Activated T-cell treated with anti-CD3 and anti-CD28 coated beads, Interleukin-2, amount 50 U/mL, for 24 hours (primary cell): ENCODE measurements around the gene ZP1.

Experiments
- DNase-seq: peaks from one replicate; pipeline ENCODE4 v3.0.0-alpha.2; 2020
- H3K27ac Mint-ChIP-seq: 2 replicates; pipeline ENCODE4 v1.8.0; 2020; ENCODE audit warnings: mild to moderate bottlenecking, mixed read lengths
- H3K27me3 Mint-ChIP-seq: 2 replicates; pipeline ENCODE4 v1.8.0; 2020; ENCODE audit warnings: mixed read lengths
- H3K36me3 Mint-ChIP-seq: 2 replicates; pipeline ENCODE4 v1.8.0; 2020; ENCODE audit warnings: low read depth, mixed read lengths
- H3K4me1 Mint-ChIP-seq: 2 replicates; pipeline ENCODE4 v1.8.0; 2020; ENCODE audit warnings: low read depth, mixed read lengths
- H3K4me3 Mint-ChIP-seq: 2 replicates; pipeline ENCODE4 v1.8.0; 2020; ENCODE audit warnings: mild to moderate bottlenecking, moderate library complexity, mixed read lengths
- H3K9me3 Mint-ChIP-seq: 2 replicates; pipeline ENCODE4 v1.8.0; 2020; ENCODE audit warnings: mixed read lengths

Gene ZP1

DNA sequence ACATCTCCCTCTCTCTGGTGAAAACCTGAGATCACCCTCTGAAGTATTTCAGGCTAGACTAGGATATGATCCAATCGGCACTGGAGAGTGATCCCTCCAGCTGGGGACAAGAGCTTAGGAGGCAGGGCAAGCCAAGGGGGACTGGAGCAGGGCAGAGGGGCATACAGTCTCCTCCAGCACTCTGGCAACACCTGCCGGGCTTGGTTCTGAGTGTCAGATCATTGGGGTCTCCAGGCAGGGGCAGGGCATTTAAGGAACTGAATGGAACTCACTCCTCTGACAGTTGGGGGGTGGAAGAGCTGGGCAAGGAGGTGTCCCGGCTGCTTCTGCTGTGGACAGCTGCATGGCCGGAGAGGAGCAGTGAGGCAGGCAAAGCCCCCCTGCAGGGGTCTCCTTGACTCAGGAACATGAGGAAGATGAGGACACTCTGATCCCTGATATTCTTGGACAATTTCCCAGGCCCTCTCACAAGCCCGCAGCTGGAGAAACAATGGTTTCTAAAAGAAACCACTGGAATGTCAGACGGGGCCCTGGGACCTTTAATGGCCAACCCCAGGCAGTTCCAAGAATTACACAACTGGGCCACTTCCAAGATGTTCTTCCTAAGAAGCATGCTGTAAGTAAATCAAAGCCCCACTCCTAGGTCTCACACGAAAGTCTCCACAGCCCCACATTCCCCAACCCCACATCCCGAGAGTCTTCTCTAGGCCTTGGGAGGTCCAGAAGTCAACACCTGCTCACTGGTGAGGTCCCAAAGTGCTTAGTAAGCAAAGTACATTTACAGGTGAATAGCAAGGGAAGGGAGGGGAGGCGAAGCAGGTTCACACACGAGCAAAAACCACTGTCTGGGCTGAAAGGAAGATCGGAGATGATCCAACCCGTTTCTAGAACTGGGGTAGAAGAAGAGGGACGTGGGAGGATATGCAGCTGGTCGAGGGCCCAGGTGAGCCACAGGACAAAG lies 26.6 kb upstream of the ZP1 start:
- Mint-ChIP-seq H3K4me1 (peaks cover 38% of the 10 kb centered on the region), H3K27me3 (no peaks in the 10 kb centered on the region), H3K36me3 (peaks cover 40% of the 10 kb centered on the region), H3K9me3 (no peaks in the 10 kb centered on the region), H3K4me3 (peak overlapping the region; percentile 95), H3K27ac (peak overlapping the region; percentile 97)
- no peak for DNase-seq

DNA sequence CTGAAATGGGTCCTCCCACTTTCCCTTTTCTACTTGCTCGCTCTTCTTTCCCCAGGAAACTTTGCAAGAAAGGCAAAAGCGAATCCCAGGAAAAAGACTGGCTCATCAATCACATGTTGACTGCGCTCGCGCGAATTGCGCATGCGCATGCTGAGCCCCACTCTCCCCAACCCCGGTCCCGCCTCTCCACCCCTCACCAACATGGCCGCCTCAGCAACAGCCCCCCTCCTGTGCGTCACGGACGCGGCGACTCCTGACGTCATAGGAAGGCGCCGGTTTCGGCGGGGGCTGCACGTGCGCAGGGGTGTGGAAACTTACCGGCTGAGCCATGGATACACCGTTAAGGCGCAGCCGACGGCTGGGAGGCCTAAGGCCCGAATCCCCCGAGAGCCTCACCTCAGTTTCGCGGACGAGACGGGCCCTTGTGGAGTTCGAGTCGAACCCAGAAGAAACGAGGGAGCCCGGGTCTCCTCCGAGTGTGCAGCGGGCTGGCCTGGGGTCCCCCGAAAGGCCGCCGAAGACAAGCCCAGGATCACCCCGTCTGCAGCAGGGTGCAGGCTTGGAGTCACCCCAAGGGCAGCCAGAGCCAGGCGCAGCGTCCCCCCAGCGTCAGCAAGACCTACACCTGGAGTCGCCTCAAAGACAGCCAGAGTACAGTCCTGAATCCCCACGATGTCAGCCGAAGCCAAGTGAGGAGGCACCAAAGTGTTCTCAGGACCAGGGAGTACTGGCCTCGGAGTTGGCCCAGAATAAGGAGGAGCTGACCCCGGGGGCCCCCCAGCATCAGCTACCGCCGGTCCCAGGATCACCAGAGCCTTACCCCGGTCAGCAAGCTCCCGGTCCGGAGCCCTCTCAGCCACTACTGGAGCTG lies 25.3 kb upstream of the ZP1 start, which contains the start of gene CCDC86:
TSS of gene CCDC86 (plus strand) at position 317 of the 871 bp plus-strand sequence. CDS start at position 329, 12 bp downstream.
- Mint-ChIP-seq H3K4me1 (peaks cover 43% of the 10 kb centered on the region), H3K9me3 (no peaks in the 10 kb centered on the region), H3K27me3 (no peaks in the 10 kb centered on the region), H3K27ac (peak within 1 kb of the TSS; percentile 97), H3K4me3 (peak within 1 kb of the TSS; percentile 95), H3K36me3 (peaks cover 51% of the 10 kb centered on the region)
- DNase-seq = peak; percentile 100

GRCh38 chr11:60842668-60843600 lies 24.4 kb upstream of the ZP1 start:
- DNase-seq = no peak
- H3K9me3 Mint-ChIP-seq = no peaks in the 10 kb centered on the region
- H3K27ac Mint-ChIP-seq = peak overlapping the region; percentile 97
- H3K36me3 Mint-ChIP-seq = peaks cover 60% of the 10 kb centered on the region
- H3K4me1 Mint-ChIP-seq = peaks cover 41% of the 10 kb centered on the region
- no peaks in the 10 kb centered on the region for H3K27me3 Mint-ChIP-seq
- peak overlapping the region; percentile 95 for H3K4me3 Mint-ChIP-seq

DNA sequence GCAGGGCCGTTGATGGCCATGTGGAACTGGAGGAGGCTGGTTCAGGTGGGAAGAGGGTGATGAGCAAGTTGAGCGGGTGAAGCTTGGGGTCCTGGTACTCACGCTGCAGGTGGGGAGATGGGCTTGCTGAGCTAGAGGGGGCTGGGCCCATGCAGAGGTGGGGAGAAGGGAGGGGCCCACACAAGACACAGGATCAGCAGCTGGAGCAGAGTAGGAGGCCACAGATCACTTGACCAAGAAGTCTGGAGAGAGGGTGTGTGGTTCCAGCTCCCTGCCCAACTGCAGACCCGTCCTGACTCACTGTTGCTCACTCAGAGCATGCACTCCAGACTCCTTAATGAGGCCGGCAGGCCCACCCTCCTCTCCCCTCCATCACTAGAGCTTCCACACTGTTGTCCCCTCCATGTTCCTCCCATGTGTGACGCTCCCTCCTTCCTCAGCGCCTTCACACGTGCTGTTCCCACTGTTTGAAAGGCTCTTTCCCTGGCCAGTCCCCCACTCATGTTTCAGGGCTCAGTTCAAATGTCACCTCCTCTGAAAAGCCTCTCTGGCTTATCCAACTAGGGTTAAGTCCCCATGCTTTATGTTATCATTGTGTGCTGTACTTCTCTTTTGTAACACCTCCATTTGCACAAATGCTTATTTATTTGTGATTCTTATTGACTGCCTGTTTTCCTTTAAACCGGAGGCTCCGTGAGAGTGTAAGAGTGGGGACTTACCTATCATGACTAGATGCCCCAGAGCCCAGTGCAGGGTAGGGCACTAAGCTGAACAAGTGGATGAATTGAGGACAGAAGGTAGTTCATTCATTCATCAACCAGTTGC lies 23.1 kb upstream of the ZP1 start:
- Mint-ChIP-seq H3K27ac (peak overlapping the region; percentile 97), H3K27me3 (no peaks in the 10 kb centered on the region), H3K9me3 (no peaks in the 10 kb centered on the region), H3K36me3 (peaks cover 74% of the 10 kb centered on the region), H3K4me1 (peaks cover 41% of the 10 kb centered on the region), H3K4me3 (peak overlapping the region; percentile 95)
- DNase-seq = no peak

GRCh38 chr11:60844870-60845221 lies 22.5 kb upstream of the ZP1 start:
- DNase-seq = no peak
- Mint-ChIP-seq H3K27me3 (no peaks in the 10 kb centered on the region), H3K36me3 (peaks cover 80% of the 10 kb centered on the region), H3K27ac (peak overlapping the region; percentile 97), H3K4me3 (peak overlapping the region; percentile 95), H3K4me1 (peaks cover 41% of the 10 kb centered on the region), H3K9me3 (no peaks in the 10 kb centered on the region)

GRCh38 chr11:60845338-60845737 lies 22.0 kb upstream of the ZP1 start:
- Mint-ChIP-seq H3K4me3 (peak overlapping the region; percentile 95), H3K27ac (peak overlapping the region; percentile 97), H3K36me3 (peaks cover 85% of the 10 kb centered on the region), H3K4me1 (peaks cover 41% of the 10 kb centered on the region), H3K27me3 (no peaks in the 10 kb centered on the region), H3K9me3 (no peaks in the 10 kb centered on the region)
- DNase-seq = no peak

- peaks cover 31% of the 10 kb centered on the region for H3K4me1 Mint-ChIP-seq
- no peaks in the 10 kb centered on the region for H3K27me3 Mint-ChIP-seq
- H3K36me3 Mint-ChIP-seq = peaks cover 98% of the 10 kb centered on the region
- H3K9me3 Mint-ChIP-seq = no peaks in the 10 kb centered on the region
- H3K27ac Mint-ChIP-seq = no peak overlapping the region
- H3K4me3 Mint-ChIP-seq = no peak overlapping the region
- DNase-seq = no peak
These were observed 20.1 kb upstream of the ZP1 start for GRCh38 chr11:60847281-60847680.

DNA sequence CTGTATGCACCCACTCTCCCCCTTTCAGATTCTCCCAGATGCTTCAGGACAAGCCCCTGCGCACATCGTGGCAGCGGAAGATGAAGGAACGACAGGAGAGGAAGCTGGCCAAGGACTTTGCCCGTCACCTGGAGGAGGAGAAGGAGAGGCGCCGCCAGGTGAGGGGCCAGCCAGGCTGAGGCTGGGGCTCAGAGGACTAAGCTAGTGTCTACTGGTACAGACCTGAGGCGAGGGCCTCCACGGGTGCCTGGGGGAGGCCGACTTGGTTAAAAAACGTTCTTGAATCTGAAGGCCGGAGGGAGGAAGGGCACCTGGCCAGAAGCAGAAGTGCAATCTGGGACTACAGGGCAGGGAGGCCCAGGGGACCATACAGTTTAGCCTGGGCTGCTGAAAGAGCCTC lies 19.4 kb upstream of the ZP1 start:
- no peak overlapping the region for H3K4me3 Mint-ChIP-seq
- peaks cover 92% of the 10 kb centered on the region for H3K36me3 Mint-ChIP-seq
- H3K27ac Mint-ChIP-seq = no peak overlapping the region
- no peaks in the 10 kb centered on the region for H3K27me3 Mint-ChIP-seq
- H3K9me3 Mint-ChIP-seq = no peaks in the 10 kb centered on the region
- H3K4me1 Mint-ChIP-seq = peaks cover 31% of the 10 kb centered on the region
- no peak for DNase-seq

- peaks cover 92% of the 10 kb centered on the region for H3K36me3 Mint-ChIP-seq
- no peaks in the 10 kb centered on the region for H3K9me3 Mint-ChIP-seq
- H3K27me3 Mint-ChIP-seq = no peaks in the 10 kb centered on the region
- no peak overlapping the region for H3K4me3 Mint-ChIP-seq
- DNase-seq = no peak
- H3K27ac Mint-ChIP-seq = peak overlapping the region; percentile 38
- peaks cover 26% of the 10 kb centered on the region for H3K4me1 Mint-ChIP-seq
These were observed 18.6 kb upstream of the ZP1 start for GRCh38 chr11:60848714-60849151.

DNA sequence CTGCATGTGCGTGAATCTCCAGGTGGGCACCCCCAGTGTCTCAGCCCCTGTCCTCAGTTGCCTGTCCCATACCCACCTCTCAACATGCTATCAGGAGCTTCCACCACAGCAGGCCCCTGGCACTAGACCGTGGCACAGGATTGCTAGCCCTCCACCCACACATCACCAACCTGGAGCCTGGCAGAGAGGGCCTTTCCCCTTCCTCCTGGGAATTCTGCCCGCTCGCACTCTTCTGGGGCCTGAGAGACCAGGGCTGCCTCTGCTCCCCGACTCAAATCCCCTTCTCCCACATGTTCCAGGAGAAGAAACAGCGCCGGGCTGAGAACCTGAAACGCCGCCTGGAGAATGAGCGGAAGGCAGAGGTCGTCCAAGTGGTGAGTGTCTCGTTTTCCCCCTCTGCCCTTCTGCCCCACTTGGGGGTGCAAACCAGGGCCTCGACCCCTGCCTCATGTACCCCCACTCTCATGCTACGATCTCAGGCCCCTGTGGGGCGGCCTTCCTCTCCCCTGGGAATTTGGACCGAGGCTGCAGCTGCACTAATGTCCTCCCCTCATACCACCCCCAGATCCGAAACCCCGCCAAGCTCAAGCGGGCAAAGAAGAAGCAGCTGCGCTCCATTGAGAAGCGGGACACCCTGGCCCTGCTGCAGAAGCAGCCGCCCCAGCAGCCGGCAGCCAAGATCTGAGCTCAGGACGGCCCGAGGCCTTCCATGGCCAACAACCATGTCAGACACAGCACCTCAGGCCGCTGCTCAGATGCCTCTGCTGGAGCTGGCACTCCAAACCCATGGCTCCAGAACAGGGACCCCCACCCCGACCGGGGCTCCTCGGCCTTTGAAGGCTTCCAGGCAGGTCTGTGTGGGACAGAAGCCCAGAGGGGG lies 17.5 kb upstream of the ZP1 start:
- H3K27me3 Mint-ChIP-seq = no peaks in the 10 kb centered on the region
- H3K27ac Mint-ChIP-seq = no peak overlapping the region
- no peak overlapping the region for H3K4me3 Mint-ChIP-seq
- peaks cover 14% of the 10 kb centered on the region for H3K4me1 Mint-ChIP-seq
- DNase-seq = no peak
- H3K36me3 Mint-ChIP-seq = peaks cover 82% of the 10 kb centered on the region
- no peaks in the 10 kb centered on the region for H3K9me3 Mint-ChIP-seq

DNA sequence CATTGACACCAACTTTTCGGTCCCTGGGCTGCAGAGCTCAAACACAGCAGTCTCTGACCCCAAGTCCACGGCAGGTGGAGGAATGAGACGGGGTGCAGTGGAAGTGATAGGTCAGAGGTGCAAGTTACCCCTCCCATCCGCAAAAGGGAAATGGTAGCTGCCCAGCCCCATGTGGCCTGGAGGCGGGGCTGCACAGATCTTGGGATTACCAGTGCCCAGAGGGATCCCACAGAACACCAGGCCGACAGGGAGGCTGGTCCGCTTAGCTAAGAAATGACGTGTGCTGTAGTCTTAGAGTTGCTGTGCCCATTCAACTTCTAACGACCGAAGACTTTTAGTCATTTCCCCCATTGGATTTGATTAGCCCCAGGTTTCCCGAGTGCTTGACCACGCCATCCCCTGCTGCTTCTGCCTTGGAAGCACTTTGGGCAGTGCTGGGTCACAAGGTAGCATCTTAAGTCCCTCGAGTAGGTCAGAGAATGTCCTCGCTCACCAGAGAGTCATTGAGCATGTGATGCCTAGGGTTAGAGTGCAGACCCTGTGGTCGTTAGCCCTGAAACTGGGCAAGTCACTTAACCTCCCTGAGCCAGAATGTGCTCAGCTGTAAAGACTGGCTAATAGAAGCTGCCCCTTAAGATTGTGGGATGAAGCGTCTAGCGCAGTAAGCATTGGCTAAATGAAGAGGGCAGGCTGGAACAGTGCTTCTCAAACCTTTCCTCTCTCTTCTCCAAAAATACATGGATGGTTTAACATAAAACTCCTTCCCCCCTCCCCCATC lies 15.8 kb upstream of the ZP1 start:
- Mint-ChIP-seq H3K9me3 (no peaks in the 10 kb centered on the region), H3K27ac (no peak overlapping the region), H3K36me3 (peaks cover 68% of the 10 kb centered on the region), H3K4me3 (no peak overlapping the region), H3K4me1 (peaks cover 3% of the 10 kb centered on the region), H3K27me3 (no peaks in the 10 kb centered on the region)
- DNase-seq = no peak
